22Rv1 (cell line): Measurements from ENCODE around the gene LNPEP.

Source experiments
- H3K27ac ChIP-seq: fragments of 450-650 bp; 2 replicates; pipeline ENCODE4 v1.5.1; 2017
- CTCF ChIP-seq: fragments of 450-650 bp; IDR thresholded peaks from 2 replicates; pipeline ENCODE4 v1.5.1; 2017; ENCODE audit warnings: mild to moderate bottlenecking
- ZFX ChIP-seq: fragments of 450-650 bp; IDR thresholded peaks from 2 replicates; pipeline ENCODE4 v1.6.1; 2017; ENCODE audit warnings: antibody characterized with exemption, borderline replicate concordance

The LNPEP gene

GRCh38 chr5:97004423-97005060, 68.7 kb downstream of the LNPEP start:
- no peak overlapping the region for H3K27ac ChIP-seq
- TF ChIP-seq CTCF: no peak
- no peak for TF ChIP-seq ZFX

GRCh38 chr5:97006454-97007060, 70.7 kb downstream of the LNPEP start:
- H3K27ac ChIP-seq: no peak overlapping the region
- TF ChIP-seq ZFX (no peak), CTCF (no peak)

GRCh38 chr5:97009212-97009898, 73.5 kb downstream of the LNPEP start:
- TF ChIP-seq CTCF: no peak
- TF ChIP-seq ZFX: no peak
- no peak overlapping the region for H3K27ac ChIP-seq

DNA sequence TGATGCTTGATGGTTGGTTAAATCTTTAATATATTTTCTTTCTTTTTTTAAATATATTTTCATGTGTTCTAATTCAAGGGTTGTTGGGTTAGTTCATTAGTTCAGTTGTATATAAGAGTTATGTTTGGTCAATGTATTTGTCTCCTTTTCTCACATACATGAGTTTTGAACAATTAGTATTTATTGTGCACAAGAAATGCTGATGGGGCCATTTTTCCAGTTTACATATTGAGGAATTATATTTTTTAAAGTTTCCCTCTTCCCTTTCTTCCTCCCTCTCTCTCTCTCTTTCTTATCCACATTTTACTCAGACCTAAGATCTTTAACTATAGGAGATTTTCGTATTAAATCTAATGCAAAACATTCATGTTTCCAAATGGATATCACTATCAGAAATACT, 74.0 kb downstream of the LNPEP start:
- TF ChIP-seq ZFX: no peak
- no peak for TF ChIP-seq CTCF
- no peak overlapping the region for H3K27ac ChIP-seq

GRCh38 chr5:97010606-97011005, 74.7 kb downstream of the LNPEP start:
- TF ChIP-seq CTCF (no peak), ZFX (no peak)
- H3K27ac ChIP-seq: no peak overlapping the region

DNA sequence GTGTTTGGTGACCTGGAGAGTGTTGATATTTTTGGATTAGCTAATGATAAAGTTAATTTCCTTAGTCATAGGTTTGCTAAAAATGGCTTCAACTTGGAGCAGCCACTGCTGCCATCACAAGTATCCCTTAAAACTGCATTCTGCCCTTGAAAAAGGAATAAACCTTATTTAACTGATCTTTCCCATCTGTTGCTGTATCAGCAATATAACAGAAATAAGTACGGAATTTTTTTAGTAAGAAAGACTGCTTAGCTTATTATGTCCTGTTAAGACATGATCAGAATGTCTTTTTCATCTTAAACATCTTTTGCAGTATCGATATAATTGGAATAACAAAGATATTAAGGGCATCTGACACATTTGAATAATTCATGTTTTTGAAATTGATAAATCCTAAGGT, 75.7 kb downstream of the LNPEP start:
- H3K27ac ChIP-seq: no peak overlapping the region
- TF ChIP-seq CTCF: no peak
- TF ChIP-seq ZFX: no peak
